GM23248 (cell line): ENCODE measurements around the gene KIF16B.

Experiments
- EZH2 ChIP-seq: fragments of 200-600 bp; sonication (generic); IDR thresholded peaks from 2 replicates; pipeline ENCODE4 v1.6.1; 2018; ENCODE audit warnings: antibody characterized with exemption, mild to moderate bottlenecking; ENCODE audit not compliant: insufficient read depth, poor library complexity, severe bottlenecking
- EZH2phosphoT487 ChIP-seq: fragments of 200-600 bp; sonication (generic); IDR thresholded peaks from 2 replicates; pipeline ENCODE4 v1.6.1; 2018; ENCODE audit warnings: antibody characterized with exemption, moderate library complexity, mild to moderate bottlenecking, low read depth; ENCODE audit not compliant: insufficient read depth

GRCh38 chr20:16553684-16554083, 19.6 kb downstream of the KIF16B start:
- no peak for TF ChIP-seq EZH2phosphoT487
- no peak for TF ChIP-seq EZH2
